HS-5 (cell line): ENCODE results near the gene MED9.
A peak's percentile ranks its signal among the peaks of the same experiment; 100 is the strongest.
"Not testable (repeated sequence)": the region's sequence is repeated elsewhere in the genome, so short reads cannot be mapped to it uniquely, and the experiment has no call there.

Experiments used
- DNase-seq: peaks from one replicate; pipeline ENCODE4 v3.0.0-alpha.2; 2012; ENCODE audit warnings: low read depth

Gene MED9, protein sequence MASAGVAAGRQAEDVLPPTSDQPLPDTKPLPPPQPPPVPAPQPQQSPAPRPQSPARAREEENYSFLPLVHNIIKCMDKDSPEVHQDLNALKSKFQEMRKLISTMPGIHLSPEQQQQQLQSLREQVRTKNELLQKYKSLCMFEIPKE

DNA sequence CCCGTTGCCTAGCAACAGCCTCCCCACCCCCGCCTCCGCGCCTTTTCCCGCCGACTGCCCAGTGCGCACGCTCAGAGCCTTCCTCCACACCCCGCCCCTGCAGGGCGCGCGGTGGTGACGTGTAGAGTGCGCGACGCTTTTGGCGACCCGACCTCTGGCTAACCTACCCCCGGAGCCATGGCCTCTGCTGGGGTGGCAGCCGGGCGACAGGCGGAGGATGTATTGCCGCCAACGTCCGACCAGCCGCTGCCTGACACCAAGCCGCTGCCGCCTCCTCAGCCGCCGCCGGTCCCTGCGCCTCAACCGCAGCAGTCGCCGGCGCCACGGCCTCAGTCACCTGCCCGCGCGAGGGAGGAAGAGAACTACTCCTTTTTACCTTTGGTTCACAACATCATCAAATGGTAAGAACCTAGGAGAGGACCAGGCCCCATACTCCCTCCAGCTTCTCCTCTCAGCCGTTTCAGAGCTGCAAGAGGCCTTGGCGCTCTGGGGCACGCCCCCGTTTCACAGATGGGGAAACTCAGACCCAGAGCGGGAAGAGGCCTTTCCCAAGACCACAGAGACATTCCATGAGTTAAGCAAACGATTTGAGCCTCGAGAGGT is at the start of gene MED9:
Gene MED9 (plus strand): TSS at position 136 of the 603 bp plus-strand sequence. CDS start 42 bp downstream, at position 178.
- peak; percentile 53 for DNase-seq

DNA sequence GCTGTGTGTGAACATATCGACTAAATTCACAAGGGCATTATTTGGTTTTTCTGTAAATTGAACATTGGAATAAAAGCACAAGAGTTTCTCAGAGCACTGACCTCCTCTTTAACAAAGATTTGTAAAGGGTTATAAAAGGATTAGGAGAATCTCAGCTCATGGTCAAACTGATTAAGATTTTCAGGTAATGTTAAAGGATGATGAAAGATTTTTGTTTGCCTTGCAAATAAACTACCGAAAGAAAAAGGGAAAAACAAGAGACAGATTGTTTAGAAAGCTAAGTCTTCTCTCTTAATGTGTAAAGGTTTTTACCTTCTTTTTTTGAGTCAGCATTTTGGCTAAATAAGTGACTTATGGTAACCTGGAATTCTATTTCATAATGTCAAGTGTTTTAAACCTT is 47.6 kb upstream of the MED9 start:
- DNase-seq, result no peak

DNA sequence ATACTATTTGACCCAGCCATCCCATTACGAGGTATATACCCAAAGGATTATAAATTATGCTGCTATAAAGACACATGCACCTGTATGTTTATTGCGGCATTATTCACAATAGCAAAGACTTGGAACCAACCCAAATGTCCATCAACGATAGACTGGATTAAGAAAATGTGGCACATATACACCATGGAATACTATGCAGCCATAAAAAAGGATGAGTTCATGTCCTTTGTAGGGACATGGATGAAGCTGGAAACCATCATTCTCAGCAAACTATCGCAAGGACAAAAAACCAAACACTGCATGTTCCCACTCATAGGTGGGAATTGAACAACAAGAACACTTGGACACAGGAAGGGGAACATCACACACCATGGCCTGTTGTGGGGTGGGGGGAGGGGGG is 45.9 kb upstream of the MED9 start:
- not testable (repeated sequence) for DNase-seq

DNA sequence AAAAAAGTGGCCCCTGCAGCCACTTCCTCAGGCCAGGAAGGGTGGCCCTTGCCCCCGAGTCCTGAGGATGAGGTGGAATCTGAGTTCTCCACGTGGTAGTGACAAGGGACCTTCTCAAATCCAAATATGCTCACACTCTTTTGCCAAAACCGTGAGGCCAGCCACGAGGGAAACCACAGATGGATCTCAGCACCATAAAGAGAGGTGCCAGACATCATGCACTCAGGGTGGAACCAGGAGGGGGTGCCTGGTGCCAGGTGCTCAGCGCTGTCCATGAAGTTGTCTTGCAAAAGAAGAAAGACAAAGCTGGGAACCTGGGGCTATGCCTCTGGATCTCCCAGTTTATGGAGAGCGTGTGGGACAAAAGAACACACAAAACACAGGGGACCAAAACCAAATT is 45.2 kb upstream of the MED9 start:
- DNase-seq, result no peak

DNA sequence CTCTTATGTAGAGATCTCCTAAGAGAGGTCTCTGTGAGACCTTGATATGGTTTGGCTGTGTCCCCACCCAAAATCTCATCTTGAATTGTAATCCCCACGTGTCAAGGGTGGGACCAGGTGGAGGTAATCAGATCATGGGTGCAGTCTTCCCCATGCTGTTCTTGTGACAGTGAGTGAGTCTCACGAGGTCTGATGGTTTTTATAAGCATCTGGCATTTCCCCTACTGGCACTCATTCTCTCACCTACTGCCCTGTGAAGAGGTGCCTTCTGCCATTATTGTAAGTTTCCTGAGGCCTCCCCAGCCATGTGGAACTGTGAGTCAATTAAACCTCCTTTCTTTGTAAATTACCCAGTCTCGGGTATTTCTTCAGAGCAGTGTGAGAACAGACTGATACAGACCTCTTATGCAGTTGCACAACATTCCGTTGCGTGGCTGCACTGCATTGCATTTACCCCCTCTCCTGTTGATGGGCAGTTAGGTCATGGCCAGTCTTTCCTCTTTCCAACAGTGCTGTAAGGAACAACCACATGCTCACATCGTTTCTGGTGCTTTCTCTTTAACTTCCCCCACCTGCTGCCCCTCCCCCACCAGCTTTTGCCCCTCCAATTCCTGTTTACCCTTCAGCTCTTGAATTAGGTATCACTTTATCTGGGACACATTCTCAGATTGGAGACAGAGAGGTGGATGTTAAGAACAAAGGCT is 43.6 kb upstream of the MED9 start:
- DNase-seq, result no peak

DNA sequence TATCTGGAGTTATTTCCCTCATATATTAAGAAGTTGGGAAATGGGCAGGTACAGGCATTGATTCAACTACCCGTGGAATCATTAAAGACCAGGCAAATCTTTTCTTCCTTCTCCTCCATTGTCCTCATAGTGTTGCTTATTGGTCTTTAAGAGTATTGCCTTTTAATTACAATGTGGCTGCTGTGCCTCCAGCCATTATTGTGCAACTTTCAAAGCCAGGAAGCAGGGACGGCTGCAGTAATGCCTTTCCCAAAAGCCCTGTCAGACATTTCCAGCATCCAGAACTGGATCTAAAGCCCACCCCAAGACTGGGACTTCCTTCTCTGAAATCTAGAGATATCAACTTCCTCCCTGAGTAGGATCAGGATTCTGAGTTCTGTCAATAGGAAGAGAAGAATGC is 42.3 kb upstream of the MED9 start:
- no peak for DNase-seq

DNA sequence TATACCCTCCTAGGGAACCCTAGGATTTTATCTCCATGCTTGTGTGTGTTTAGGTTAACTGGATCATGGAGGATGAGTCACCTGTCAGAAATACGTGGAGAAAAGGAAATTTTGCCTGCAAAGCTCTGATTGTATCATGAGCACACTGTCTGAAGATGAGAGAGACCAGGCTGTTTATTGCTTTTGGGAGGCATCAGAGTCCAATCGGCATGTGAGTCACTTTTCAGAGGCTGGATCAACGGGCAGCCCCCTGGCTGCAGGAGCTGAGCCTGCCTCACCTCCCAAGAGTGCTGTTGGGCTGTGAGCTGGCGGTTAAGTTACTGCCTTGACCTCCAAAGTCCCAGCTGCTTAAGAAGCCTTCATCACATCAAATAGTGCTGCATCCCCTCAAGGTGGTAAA is 41.5 kb upstream of the MED9 start:
- no peak for DNase-seq

DNA sequence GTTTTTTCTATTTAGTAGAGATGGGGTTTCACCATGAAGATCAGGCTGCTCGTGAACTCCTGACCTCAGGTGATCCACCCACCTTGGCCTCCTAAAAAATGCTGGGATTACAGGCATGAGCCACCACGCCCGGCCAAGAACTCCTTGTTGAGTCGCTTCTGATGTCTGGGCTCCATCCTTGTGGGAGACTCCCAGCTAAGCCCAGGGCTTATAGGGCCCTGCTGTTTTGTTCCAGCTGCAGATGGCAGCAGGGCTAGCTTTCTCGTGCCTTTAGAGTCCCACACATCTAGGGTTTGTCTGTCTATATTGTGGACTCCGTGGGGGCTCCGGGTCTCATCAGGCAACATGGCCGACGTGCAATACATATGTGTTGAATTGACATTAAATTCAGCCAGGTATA is 39.3 kb upstream of the MED9 start:
- no peak for DNase-seq

DNA sequence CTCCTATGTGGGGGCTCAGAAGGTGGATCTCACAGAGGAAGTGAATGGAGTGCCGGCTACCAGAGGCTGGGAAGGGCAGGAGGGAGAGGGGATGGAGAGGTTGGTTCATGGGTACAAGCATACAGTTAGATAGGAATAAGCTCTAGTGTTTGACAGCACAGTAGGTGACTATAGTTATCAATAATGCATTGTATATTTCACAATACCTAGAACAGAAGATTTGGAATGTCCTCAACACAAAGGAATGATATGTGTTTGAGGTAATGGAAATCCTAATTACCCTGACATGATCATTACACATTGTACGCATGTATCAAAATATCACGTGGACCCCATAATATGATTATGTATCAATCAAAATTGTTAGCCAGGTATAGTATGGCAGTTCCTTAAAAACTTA is 38.9 kb upstream of the MED9 start:
- DNase-seq, result no peak

DNA sequence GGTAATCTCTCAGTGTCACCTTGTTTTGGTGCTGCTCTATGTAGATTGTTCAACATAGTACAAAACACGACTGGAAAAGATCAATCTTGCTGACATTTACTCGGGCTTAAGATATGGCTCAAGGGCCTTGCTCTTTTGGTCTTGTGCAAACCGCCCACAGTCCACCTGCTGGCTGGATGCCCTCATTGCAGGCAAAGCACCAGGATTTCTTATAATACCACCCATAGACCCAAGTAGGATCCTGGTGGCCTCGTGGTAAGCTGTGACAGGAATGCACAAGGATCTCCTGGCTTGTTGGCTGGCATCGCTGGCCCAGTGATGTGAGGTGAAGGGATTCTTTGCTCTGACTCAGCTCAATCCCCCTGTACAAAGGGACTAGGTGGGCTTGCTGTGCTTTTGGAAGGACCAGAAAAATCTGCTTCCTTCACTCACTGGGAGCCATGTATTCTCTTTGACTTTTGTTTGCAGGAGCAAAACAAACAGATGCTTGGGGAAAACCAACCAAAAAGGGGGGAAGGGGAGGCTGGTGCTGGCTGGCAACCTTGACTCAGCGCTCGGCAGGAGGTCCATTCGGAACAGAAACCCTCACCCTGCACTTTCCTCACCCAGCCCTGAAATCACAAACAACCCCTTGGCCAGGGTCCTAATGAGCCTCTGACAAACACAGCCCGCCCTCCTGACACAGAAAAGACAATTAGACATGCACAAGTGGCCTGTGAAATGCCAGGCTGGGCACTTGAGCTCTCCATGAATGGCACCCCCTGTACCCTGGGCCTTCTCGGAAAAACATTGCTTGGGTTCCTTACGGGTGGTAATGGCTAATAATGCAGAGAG is 36.6 kb upstream of the MED9 start:
- no peak for DNase-seq

DNA sequence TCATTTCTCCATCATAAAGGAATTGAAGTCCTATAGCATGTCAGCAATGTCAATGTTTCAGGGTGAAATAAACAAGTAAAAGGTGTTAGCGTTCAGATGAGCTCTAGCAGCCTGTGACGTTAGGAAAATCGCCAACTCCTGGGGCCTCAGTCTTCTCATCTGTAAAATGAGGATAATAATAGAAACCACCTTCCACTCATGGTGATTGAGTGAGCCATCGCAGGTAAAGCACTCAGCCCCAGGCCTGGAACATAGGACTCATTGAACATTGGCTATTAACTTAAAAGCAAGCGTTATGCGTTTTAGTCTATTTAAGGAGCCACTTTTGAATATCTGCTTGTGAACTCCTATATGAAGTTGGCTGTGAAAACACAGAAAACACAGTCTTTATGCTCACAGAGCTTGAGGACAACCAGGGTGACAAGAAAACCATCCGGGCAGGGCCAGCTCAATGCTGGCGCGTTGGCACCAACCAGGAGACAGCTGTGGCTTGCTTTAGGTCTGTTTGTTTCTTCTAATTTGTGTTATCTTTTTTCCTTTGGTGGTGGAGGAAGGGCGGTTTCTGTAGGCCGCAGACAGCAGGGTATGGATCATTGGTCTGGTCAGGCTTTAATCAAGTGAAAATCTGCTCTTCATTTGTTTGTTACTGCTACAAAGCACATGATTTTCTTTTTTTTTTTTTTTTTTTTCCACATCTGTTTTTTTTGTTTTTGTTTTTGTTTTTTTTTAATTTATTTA is 35.7 kb upstream of the MED9 start:
- DNase-seq, result no peak

DNA sequence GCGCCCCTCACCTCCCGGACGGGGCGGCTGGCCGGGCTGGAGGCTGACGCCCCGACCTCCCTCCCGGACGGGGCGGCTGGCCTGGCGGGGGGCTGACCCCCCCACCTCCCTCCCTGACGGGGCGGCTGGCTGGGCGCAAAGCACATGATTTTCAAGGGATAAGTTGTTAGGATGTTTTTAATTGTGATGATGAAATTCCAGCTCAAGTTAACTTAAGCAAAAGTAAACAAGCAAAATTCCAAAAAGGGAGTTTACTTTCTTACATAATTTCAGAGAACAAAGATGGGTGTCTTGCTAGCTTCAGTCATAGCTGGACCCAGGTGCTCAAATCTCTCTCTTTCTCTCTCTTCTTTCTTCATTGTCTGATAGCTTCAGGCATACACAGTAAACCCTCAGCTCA is 33.6 kb upstream of the MED9 start:
- no peak for DNase-seq

DNA sequence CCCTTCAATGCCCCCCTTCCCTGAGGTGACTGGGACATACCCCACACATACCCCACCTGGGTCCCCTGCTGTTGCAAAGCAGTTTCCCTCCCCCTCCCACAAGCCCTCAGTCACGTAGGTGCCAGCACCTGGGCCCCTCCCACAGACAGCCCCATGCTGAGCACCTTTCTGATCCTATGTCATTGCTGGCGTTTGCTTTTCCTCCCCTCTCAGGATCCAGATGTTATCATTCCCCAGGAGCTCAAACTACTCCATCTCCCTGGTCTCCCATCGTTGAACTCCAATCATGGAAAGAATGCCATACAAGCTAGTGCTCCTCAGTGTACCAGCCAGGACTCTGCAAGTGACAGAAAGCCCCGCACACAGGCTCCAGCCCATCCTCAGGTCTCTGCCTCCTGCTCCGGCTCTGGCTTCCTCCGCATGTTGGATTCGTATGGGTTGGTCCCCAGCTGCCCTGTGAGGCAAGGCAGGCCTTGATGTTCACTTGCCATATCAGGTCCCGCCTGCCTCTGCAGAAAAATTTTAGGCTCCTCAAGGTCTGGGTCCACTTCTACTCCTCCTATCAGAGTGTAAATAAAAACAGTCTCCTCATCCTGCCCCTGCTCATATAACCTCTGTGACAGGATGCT is 31.4 kb upstream of the MED9 start:
- DNase-seq, result no peak

DNA sequence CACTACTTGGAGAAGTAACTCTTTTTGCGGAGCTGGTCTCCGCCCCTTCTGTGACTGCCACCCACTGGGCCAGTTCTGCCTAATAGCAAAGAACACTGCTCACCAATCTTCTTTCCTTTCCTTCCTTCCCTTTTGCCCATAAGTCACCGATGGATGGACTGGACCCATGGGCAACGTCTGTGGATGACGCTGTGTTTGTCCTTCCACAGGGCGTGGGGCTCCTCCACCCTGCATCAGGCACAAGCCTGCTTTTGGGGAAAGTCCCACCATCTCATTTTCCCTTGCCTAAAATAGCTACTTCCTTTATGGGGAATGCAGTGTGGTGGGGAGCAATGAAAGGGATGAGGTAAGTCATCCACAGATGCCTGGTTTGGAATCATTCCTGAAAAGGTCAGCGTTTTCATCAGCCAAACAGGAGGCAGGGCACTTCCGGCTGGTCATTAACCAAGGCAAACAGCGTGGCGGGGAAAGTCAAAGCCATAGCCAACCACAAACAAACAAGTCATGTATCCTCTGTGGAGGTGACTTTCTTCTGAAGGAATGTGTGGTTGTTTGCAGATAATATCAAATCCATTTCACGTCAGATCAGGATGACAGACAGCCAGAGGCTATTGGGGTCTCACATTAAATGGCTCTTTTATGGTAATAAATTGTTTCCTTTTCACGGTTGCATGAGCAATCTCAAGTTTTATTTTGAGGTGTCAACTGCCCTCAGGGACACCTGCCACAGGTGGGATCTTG is 30.7 kb upstream of the MED9 start:
- peak; percentile 93 for DNase-seq

DNA sequence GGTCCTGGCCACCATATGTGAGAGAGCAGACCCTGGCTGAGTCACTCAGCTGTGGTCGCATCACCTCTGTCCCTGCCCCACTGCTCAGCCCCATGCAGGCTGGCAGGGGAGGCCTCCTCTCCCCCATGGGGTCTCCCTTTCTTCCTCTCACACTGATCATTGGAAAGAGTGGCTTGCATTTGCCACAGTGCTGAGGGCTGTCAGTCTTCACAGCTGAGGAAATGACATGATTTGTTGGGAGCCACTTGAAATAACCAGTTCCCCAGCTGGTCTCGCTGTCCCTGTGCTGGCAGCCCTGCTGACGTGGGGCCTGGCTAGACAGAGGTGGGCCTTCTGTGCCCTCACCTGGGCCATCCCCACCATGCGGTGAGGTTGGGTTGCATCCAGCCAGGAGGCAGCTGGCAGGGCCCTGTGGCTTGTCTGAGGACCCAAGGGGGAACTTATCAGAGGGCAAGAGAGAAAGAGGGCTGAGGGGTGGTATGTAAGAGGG is 30.1 kb upstream of the MED9 start:
- no peak for DNase-seq

DNA sequence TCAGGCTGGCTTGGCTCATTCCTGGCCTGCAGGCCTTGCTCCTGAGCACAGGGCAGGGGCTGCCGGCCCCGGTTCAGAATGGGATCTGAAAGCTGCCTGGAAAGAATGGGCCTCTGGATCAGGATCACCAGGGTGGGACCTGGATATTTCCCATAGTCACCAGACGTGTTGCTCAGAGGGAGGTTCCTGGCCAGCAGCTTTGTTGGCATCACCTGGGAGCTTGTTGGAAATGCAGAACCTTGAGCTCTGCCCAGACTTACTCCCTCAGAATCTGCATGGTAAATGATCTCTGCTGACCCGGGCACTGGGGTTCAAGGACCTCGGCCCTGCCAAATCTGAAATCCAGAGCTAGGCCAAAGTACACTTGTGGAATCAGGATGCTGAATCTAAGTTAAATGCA is 29.5 kb upstream of the MED9 start:
- no peak for DNase-seq

DNA sequence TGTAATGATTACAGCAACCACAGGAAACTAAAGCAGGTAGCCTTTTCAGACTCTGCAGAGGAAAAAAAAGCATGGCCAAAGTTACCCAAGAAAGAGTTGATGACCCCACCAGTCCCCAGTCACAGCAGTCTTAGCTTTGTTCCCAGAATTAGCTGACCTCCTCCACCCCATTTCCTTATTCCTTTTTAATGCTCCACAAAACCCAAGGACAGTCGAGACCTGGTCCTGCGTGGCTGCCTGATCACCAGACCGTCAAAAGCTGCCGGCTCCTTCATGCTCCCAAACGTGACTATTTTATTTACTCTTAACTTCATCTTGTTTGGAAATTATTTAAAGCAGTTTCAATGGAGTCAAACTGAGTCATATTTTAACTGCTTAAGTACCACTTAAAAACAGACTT is 28.7 kb upstream of the MED9 start:
- DNase-seq, result no peak

DNA sequence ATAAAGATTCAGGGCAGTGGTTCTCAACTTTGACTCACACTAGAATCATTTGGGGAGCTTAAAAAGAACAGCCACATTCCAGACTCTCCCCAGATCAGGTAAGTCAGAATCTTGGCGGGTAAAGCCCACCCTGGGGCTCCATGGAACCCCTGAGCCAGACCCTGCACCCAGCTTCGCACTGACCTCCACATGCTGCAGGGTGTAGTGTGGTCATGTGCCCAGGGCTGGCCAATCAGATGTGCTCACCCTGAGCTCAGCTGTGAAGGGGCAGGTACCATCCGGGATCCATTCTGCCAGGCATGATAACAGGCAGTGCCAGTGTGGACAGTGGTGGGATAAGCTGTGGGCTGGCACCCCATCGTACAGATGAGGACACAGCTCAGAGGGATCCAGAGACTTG is 28.1 kb upstream of the MED9 start:
- no peak for DNase-seq

DNA sequence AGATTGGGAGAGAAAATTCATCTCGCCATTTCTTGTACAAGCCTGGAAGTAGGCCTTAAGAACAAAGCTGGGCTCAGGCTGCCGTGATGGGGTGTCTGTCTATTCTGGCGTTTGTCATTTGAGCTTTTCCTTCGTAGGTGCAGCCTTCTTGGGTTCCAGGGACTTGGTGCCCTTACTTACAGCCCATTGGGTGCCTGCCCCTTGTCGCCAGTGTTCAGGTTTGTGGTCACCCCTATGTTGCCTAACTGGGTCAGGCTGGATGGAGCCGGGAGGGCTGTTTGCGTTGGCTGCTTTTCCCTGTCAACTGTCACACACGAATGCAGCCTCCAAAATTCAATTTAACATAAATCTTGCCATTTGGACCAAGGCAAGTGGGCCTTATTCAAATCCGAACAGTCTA is 23.7 kb upstream of the MED9 start:
- DNase-seq, result no peak

DNA sequence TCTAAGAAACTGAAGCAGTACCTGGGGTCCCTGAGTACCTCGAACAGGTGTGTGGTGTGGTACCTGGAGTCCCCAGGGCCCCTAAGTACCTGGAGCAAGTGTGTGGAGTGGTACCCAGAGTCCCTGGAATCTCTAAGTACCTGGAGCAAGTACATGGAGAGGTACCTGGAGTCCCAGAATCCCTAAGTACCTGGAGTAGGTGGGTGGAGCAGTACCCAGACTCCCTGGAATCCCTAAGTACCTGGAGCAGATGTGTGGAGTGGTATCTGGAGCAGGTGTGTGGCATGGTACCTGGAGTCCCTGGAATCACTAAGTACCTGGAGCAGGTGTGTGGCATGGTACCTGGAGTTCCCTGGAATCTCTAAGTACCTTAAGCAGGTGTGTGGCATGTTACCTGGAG is 22.5 kb upstream of the MED9 start:
- DNase-seq, result no peak

DNA sequence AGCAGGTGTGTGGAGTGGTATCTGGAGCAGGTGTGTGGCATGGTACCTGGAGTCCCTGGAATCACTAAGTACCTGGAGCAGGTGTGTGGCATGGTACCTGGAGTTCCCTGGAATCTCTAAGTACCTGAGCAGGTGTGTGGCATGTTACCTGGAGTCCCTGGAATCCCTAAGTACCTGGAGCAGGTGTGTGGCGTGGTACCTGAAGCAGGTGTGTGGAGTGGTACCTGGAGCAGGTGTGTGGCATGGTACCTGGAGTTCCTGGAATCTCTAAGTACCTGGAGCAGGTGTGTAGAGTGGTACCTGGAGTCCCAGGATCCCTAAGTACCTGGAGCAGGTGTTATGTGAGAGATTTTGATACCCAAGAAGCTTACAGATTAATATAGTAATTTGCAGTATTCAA is 22.1 kb upstream of the MED9 start:
- not testable (repeated sequence) for DNase-seq
